Measurements from ENCODE around the gene CRYBG2. TPM values are rescaled to one million over a fixed set of nuclear protein-coding genes. Genes with fewer than 3 reads are reported as not detected.
"Not testable (repeated sequence)": the region's sequence is repeated elsewhere in the genome, so short reads cannot be mapped to it uniquely, and the experiment has no call there.

Gene CRYBG2
- total RNA-seq, 2 experiments from 2014 or later: 1.3 to 1.4 TPM

DNA sequence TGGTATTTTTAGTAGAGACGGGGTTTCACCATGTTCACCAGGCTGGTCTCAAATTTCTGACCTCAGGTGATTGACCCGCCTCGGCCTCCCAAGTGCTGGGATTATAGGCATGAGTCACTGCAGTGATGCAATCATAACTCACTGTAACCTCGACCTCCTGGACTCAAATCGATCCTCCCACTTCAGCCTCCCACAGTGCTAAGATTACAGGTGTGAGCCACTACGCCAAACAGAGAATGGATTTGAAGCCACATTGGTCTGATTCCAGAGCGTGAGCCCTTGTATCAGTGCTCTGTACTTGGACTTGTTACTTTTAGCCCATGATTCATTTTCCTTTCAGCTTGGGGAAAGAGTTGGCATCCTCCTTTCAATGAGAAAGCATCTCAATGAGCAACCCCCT, 33.5 kb upstream of the CRYBG2 start:
- Mint-ChIP-seq H3K27me3 (no peaks in the 10 kb centered on the region), H3K4me3 (no peak overlapping the region), H3K4me1 (ENCODE audit: low read depth) (peaks cover 37% of the 10 kb centered on the region), H3K27ac (no peak overlapping the region), H3K9me3 (no peaks in the 10 kb centered on the region), H3K36me3 (ENCODE audit: low read depth) (no peaks in the 10 kb centered on the region)
- no peak for ATAC-seq (ENCODE audit: poor library complexity)
- intact Hi-C loops (cut with DNase I, micrococcal nuclease): no loop called here
- H3K9me3 ChIP-seq (ENCODE audit: control insufficient read depth in 1 of 2, insufficient read depth in 1 of 2, low read length in 2 of 2): no peaks in the 10 kb centered on the region
- ChIA-PET CTCF (no interaction called here), POLR2A (interaction anchor here (0.7 kb wide), 1 partner anchor 112 kb away, joined by 3 read pairs; no protein-coding TSS in a partner anchor)
- H3K4me1 ChIP-seq (ENCODE audit: insufficient read depth, low read length): peaks cover 65% of the 10 kb centered on the region
- no peak overlapping the region for H3K27ac ChIP-seq (ENCODE audit: low read depth in 1 of 2, low read length in 2 of 2)
- H3K36me3 ChIP-seq (ENCODE audit: insufficient read depth, low read length): no peaks in the 10 kb centered on the region
- TF ChIP-seq, protein P1, sequence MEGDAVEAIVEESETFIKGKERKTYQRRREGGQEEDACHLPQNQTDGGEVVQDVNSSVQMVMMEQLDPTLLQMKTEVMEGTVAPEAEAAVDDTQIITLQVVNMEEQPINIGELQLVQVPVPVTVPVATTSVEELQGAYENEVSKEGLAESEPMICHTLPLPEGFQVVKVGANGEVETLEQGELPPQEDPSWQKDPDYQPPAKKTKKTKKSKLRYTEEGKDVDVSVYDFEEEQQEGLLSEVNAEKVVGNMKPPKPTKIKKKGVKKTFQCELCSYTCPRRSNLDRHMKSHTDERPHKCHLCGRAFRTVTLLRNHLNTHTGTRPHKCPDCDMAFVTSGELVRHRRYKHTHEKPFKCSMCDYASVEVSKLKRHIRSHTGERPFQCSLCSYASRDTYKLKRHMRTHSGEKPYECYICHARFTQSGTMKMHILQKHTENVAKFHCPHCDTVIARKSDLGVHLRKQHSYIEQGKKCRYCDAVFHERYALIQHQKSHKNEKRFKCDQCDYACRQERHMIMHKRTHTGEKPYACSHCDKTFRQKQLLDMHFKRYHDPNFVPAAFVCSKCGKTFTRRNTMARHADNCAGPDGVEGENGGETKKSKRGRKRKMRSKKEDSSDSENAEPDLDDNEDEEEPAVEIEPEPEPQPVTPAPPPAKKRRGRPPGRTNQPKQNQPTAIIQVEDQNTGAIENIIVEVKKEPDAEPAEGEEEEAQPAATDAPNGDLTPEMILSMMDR (IDR thresholded peaks at IDR 0.05): no peak
- no peaks in the 10 kb centered on the region for H3K27me3 ChIP-seq (ENCODE audit: control insufficient read depth in 1 of 2, insufficient read depth in 2 of 2, low read length in 2 of 2)
- no peak overlapping the region for H3K4me3 ChIP-seq (ENCODE audit: low read length)
- no peak for DNase-seq

DNA sequence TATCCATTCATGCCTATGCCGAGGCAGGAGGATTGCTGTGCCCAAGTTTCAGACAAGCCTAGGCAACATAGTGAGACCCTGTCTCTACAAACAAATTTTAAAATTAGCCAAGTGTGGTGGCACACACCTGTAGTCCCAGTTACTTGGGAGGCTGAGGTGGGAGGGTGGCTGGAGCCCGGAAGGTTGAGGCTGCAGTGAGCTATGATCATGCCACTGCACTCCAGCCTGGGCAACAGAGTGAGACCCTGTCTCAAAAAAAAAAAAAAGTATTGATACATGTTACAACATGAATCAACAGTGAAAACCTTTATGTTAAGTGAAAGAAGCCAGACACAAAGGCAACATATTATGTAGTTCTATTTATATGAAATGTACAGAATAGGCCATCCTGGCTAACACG, 31.1 kb upstream of the CRYBG2 start:
- H3K4me1 Mint-ChIP-seq (ENCODE audit: low read depth): peaks cover 36% of the 10 kb centered on the region
- H3K27ac ChIP-seq (ENCODE audit: low read depth in 1 of 2, low read length in 2 of 2); H3K4me3 Mint-ChIP-seq; H3K27me3 ChIP-seq (ENCODE audit: control insufficient read depth in 1 of 2, insufficient read depth in 2 of 2, low read length in 2 of 2); DNase-seq; CTCF ChIA-PET; H3K36me3 Mint-ChIP-seq (ENCODE audit: low read depth); H3K9me3 ChIP-seq (ENCODE audit: control insufficient read depth in 1 of 2, insufficient read depth in 1 of 2, low read length in 2 of 2); H3K27me3 Mint-ChIP-seq; H3K9me3 Mint-ChIP-seq; POLR2A ChIA-PET; ATAC-seq (ENCODE audit: poor library complexity); H3K4me3 ChIP-seq (ENCODE audit: low read length); H3K36me3 ChIP-seq (ENCODE audit: insufficient read depth, low read length); H3K27ac Mint-ChIP-seq; intact Hi-C loops (cut with DNase I, micrococcal nuclease): not testable (repeated sequence)
- peaks cover 61% of the 10 kb centered on the region for H3K4me1 ChIP-seq (ENCODE audit: insufficient read depth, low read length)

GRCh38 chr1:26384076-26384475, 30.1 kb upstream of the CRYBG2 start:
- Histone ChIP-seq H3K36me3 (ENCODE audit: insufficient read depth, low read length) (no peaks in the 10 kb centered on the region), H3K27ac (ENCODE audit: low read depth in 1 of 2, low read length in 2 of 2) (no peak overlapping the region), H3K27me3 (ENCODE audit: control insufficient read depth in 1 of 2, insufficient read depth in 2 of 2, low read length in 2 of 2) (no peaks in the 10 kb centered on the region), H3K4me1 (ENCODE audit: insufficient read depth, low read length) (peaks cover 62% of the 10 kb centered on the region), H3K4me3 (ENCODE audit: low read length) (no peak overlapping the region), H3K9me3 (ENCODE audit: control insufficient read depth in 1 of 2, insufficient read depth in 1 of 2, low read length in 2 of 2) (no peaks in the 10 kb centered on the region)
- Mint-ChIP-seq H3K27ac (no peak overlapping the region), H3K9me3 (no peaks in the 10 kb centered on the region), H3K36me3 (ENCODE audit: low read depth) (no peaks in the 10 kb centered on the region), H3K27me3 (no peaks in the 10 kb centered on the region), H3K4me3 (peak overlapping the region; percentile 54), H3K4me1 (ENCODE audit: low read depth) (peaks cover 43% of the 10 kb centered on the region)
- POLR2A ChIA-PET: no interaction called here
- peak in 1 of 14 experiments; percentile 59 for DNase-seq
- TF ChIP-seq, protein P1 (IDR thresholded peaks at IDR 0.05): no peak
- intact Hi-C loops (cut with DNase I, micrococcal nuclease): no loop called here
- CTCF ChIA-PET: no interaction called here
- no peak for ATAC-seq (ENCODE audit: poor library complexity)

DNA sequence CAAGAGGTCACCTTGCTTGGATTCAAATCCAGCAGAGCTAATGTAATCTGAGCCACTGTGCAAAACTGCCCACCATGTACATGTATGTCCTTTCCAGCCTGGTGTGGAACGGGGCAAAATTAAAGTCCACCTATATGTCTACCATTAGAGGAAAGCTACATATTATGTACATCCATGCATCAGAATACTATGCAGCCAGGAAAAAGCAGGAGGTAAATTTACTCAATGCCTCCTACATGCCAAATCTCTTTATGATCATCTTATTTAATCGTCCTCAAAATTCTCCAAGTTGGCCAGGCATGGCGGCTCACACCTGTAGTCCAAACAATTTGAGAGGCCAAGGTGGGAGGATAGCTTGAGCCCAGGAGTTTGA, 24.9 kb upstream of the CRYBG2 start:
- ChIA-PET CTCF (interaction anchor here (0.8 to 3.5 kb wide), 10 partner anchors 12 to 209 kb away, joined by 3 to 16 read pairs (median 8); partner anchors contain the start of genes CEP85 and ZNF593), POLR2A (interaction anchor here (0.7 to 4.7 kb wide), 15 partner anchors 11 to 145 kb away, joined by 3 to 55 read pairs (median 10); partner anchors contain the start of genes CD52, CEP85, DHDDS and SH3BGRL3)
- peak overlapping the region; percentile 74 for H3K4me3 Mint-ChIP-seq
- intact Hi-C loops (cut with DNase I, micrococcal nuclease): loop anchor here in 1 of 2 experiments (2.0 kb wide), 1 partner anchor 20 kb away; no protein-coding TSS in a partner anchor
- H3K9me3 ChIP-seq (ENCODE audit: control insufficient read depth in 1 of 2, insufficient read depth in 1 of 2, low read length in 2 of 2): no peaks in the 10 kb centered on the region
- peak overlapping the region; percentile 92 for H3K27ac Mint-ChIP-seq
- DNase-seq: no peak
- peaks cover 76% of the 10 kb centered on the region for H3K4me1 ChIP-seq (ENCODE audit: insufficient read depth, low read length)
- H3K4me1 Mint-ChIP-seq (ENCODE audit: low read depth): peaks cover 67% of the 10 kb centered on the region
- no peaks in the 10 kb centered on the region for H3K36me3 ChIP-seq (ENCODE audit: insufficient read depth, low read length)
- no peak overlapping the region for H3K4me3 ChIP-seq (ENCODE audit: low read length)
- H3K9me3 Mint-ChIP-seq: no peaks in the 10 kb centered on the region
- TF ChIP-seq, protein P1 (IDR thresholded peaks at IDR 0.05): no peak
- peak overlapping the region; percentile 13 to 60 for H3K27ac ChIP-seq (ENCODE audit: low read depth in 1 of 2, low read length in 2 of 2)
- no peak for ATAC-seq (ENCODE audit: poor library complexity)
- no peaks in the 10 kb centered on the region for H3K27me3 Mint-ChIP-seq
- H3K36me3 Mint-ChIP-seq (ENCODE audit: low read depth): no peaks in the 10 kb centered on the region
- no peaks in the 10 kb centered on the region for H3K27me3 ChIP-seq (ENCODE audit: control insufficient read depth in 1 of 2, insufficient read depth in 2 of 2, low read length in 2 of 2)

Data from CD4-positive, alpha-beta T cell (primary cell).